Stimulated activated CD8-positive, alpha-beta memory T cell treated with anti-CD3 and anti-CD28 coated beads, Interleukin-12 subunit alpha, Interleukin-12 subunit beta, amount 100 ng/mL, for 24 hours (primary cell): Measurements from ENCODE around the gene SMARCB1.

Experiments
- DNase-seq: peaks from one replicate; pipeline ENCODE4 v3.0.0-alpha.2; 2020; ENCODE audit errors: extremely low read depth

SMARCB1 gene

DNA sequence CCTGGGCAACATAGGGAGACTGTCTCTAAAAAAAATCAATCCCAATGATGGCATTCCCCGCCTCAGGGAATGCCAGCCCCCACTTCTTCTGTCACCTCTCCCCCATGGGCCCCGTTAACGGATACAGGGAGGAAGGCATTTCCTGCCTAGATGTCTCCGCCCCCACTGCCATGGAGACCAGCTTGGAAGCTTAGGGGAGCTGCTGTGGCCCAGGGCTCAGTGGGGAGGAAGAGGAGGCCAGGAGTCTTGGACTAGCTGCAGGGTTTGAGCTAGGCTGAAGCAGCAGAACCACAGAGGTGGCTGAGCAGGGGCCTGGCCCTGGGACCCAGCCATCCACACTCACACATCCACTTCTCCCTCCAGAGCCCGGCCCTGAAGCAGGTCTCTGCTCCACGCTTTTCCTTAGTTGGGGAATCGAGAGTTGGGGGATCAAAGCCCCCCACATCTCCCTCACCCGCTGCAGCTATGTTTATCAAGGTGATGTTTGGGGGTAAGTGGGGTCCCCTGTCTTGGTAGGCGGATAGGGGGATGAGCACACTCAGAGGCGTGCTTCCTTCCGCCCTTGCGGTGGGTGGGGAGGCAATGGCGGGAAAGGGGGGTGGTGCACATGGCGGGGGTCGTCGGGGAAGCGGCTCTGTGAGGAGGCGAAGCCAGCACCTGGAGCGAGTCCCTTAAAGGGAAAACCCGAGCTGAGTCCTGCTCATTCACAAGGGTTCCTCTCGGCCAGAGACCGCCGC lies 23.8 kb upstream of the SMARCB1 start, which contains the start of gene C22orf15:
C22orf15 (plus strand) TSS at position 149 of the 737 bp plus-strand sequence; CDS start at position 466, 317 bp downstream.
- no peak for DNase-seq

DNA sequence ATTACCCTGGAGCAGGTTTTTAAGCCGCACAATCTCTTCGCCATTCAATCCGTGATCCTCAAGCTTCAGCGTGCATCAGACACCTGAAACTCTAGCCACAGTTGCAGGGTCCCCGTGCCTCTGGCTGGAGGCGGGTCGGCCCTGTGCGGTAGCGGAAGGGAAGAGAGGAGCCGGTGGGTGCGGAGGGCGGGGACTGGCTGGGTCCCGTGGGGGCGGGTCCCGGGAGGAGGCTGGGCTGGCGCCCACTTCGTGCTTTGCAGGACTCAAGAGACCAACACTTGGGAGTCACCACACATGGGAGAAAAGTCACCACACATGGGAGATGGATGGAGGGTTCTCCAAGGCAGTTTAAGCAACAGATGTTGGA lies 23.2 kb upstream of the SMARCB1 start:
- no peak for DNase-seq

DNA sequence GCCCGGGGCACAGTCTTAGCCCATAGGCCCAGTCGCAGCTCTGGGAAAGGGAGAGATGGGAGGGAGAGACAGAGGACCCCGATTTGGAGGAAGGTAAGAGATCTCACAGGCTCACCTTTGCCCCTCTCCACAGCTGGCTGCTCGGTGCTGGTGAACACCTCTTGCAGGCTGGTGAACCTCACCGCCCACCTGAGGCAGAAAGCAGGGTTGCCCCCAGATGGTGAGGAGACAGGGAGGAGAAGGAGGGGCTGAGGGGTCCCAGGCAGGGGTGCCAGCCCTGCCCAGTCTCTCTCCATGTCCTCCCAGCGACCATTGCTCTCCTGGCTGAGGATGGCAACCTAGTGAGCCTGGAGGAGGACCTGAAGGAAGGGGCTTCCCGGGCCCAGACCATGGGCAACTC lies 22.8 kb upstream of the SMARCB1 start:
- no peak for DNase-seq

DNA sequence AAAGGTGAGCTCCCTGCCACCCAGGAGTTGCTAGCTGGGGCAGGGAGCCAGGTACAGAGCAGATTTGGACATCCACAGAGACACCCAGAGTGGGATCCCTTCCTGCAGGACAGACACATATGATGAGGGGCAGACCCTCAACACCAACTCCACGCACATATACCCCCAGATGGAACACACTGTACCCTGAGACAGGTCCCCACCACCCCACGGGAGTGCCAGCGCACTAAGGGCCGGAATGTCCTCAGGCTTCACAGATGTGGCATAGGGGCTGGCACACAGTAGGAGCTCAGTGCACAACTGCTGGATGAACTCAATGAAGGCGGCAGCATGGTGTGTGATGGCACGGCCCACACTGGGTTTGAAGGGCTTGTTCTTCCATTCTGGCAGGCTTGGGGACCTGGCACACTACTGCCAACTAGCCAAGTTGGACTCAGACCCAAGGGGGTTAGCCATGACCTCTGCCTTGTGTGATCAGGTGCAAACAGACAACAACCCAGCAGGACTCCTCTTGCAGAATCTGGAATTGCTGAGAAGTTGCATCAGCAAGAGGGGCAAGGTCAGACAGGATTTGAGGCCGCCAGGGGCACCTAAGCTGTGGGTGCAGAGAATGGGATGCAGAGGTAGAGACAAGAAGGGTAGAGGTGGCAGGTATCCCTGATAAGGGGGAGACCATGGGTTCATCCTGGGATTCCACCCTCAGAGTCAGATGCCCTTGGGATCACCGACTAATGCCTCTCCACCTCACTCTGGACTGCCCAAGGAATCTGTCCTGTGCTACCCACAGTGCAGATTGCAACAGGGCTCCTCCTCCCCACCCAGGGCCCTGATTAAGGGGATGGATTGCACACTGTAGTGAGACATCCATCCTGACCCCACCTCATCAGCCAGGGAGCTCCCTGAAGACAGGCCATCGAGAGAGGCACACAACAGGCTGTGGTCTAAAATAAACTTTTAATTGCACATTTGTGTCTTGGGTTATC lies 21.6 kb upstream of the SMARCB1 start:
- DNase-seq, result no peak

DNA sequence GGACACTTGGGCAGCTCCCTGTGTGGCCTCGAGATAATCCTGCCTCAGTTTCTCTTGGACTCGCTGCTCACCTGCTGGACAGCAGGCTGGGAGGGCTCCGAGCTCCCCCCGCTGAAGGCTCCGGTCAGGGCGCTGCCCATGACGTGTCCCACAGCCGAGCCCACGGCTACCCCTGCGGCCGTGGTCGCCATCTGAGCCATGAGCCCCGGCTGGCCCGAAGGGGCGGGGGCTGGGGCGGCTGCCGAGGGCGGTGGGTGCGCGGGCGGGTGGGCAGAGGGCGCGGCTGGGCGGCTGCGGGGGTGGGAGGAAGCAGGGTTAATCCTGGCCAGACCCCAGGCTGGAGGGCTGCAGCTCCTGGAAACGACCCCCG lies 19.5 kb upstream of the SMARCB1 start:
- no peak for DNase-seq

DNA sequence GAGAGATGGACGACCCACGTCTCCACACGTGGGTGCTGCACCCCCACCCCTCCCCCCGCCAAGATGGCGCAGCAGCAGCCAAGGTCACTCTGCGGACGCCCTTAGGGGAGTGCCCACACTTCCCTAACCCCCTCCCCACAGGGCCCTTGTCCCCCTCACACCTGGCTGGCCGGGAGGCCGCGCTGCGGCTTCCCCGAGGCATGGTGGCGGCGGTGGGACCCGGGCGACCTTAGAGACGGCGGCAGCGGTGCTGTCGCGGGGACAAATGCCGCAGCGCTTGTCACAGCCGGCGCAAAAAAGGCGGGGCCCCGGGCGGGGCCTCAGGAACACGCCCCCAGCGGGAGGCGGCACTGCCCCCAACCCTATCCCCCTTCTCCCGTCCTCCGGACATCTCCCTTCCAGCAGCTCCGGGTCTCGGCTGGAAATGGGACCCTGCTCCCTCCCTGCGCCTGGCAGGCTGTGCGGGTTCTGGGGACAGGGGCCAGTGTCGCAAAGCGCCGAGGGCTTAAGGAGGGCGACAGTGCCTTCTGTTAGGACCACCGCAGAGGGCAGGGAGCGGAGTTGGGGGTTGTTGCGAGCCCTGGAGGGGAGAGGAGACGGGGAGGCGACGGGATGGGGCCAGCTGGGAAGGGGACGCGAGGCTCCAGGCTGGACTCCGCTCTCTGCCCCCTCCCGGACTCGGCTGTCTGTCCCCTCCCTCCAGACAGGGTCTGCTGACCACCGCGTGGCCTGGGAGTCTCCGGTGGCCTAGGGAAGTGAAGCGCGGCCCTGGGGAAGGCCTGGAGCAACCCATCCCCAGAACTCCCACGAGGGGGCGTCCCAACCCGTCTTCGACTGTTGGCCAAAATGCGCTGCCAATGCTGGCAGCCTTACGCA lies 18.9 kb upstream of the SMARCB1 start, which contains the start of gene CHCHD10:
CHCHD10 (minus strand) TSS at position 300 of the 876 bp plus-strand sequence; CDS start at position 202, 98 bp downstream.
- peak; percentile 60 for DNase-seq

DNA sequence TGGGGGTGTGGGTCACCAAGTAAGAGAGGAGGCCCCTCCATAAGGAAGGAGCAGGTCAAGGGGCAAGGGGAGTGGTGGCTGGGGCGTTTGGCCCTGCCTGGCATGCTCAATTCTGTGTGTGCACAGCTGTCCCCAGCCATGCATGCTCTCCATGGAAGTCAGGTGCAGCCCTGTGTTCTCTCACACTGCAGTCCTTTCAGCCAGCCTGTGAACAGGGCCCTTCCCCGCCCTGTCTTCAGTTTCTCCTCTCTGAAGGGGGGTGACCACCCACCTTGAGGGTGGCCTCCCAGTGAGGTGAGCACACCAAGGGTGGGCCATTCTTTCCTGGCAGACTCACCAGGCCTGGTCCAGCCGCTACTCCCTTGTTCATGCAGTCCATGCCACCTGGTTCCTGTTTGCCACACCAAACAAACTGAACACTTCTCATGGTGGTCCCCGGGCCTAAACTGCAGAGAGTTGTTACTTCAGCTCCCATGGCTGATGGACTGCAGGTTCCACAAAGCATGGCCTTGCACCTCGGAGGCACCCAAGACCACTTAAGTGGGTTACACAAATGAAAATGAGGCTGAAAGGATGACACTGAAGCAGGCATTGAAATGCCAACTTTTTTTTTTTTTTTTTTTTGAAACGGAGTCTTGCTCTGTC lies 17.3 kb upstream of the SMARCB1 start:
- DNase-seq, result no peak

DNA sequence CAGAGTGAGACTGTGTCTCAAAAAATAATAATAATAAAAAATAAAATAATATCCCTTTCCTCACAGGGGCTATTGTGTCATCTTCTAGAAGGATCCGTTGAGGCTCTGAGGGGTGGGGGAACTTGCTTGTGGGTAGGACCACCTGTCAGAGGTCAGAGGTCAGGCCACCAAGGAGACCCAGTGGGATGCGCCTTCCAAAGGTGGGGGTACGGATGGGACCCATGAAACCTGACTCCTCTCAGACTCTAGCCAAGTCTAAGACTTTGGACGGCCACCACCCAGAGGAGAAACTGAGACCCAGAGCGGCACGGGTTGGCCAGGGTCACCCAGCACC lies 14.5 kb upstream of the SMARCB1 start:
- DNase-seq, result no peak

DNA sequence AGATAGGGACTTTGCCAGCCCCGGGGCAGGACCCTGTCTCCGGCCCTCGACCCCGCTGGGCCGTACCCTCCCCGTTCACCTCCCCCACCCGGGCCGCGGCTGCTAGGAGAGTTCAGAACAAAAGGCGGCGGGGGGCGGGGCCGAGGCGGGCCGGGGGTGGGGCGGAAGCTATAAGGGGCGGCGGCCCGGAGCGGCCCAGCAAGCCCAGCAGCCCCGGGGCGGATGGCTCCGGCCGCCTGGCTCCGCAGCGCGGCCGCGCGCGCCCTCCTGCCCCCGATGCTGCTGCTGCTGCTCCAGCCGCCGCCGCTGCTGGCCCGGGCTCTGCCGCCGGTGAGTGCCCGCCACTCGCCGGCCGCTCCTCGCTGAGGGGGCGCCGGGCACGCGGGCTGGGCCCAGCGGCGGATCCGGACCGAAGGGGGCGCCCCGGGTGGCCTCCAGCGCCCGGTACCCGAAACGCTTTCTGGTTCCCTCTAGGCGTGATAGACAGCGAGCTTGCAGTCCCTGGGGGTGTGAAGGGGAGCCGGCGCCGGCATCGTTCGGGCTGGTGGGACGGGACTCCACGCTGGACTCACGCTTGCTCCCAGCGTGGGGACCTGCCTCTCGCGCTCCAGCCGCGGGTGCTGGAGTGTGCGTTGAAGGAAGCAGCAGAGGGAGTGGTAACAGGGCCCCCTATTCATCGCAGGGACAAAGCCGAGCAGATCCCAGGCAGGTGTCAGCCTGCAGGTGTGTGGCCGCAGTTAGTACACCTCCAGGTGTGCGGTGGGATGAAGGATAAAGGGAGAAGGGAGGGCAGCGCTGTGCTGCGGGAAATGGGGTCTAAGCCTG lies 13.9 kb upstream of the SMARCB1 start, which contains the start of gene MMP11:
MMP11 (plus strand) TSS at position 201 of the 825 bp plus-strand sequence; CDS start at position 223, 22 bp downstream.
- DNase-seq, result no peak

DNA sequence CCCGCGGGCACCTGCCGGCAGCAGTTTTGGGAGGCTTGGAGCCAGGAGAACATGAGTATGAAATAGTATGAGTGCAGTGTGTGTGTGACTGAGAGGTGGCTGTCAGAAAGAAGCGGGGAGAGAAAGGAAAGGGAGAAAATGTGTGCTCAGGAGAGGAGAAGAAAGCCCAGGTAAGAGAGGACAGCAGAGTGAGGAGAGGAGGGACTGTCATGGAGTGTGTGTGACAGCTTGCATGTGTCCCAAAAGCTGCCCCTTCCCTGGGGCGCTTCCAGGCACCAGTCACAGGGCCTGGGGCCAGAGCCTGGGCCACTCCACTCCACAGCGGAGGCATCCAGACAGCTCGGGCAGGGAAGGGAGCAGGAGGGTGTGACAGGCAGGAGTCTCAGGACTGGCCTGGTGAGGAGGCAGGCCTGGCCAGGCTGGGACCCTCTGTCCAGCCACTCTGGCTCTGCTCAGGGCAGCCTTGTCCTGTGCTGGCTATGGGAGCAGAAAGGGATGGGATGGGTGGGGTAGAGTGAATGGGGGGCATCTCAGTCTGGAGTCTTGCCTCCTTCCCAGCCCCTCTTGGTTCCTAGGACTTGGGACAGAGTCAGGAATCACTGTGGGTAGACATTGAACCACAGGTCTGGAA lies 13.2 kb upstream of the SMARCB1 start:
- no peak for DNase-seq

DNA sequence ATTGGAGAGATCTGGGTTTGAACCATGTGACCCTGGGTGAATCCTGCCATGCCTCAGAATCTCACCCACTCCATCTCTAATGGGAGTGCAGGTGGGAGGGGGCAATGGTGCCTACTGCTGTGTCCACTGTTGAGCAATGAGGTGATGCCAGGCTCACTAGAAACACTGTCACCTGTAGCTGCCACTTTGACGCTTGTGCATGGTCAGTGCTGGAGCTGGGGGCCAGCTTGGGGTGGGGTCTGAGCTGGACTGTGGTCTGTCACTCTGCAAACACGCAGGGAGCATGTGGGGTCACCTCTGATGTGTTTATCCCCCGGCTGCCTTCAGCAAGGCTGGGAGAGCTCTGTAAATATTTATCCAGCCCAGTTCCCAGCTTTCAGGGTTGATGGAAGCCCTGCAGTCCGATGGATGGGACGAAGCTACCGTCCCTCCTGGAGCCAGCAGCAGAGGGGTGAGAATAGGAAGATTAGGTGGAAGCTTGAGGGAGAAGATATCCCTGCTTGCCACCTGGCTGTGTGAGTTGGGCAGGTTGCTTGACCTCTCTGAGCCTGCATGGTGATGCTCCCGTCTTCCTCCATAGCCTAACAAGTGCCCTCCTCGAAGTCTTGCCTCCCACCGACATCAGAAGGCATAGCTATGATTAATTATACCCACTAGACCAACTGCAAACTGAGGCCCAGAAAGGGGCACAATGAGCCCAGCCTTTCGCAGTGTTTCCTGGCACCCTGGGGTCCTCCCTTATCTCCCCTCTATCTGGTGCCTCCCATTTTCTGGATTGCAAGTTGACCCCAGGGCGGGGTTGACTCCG lies 12.4 kb upstream of the SMARCB1 start:
- DNase-seq, result no peak

DNA sequence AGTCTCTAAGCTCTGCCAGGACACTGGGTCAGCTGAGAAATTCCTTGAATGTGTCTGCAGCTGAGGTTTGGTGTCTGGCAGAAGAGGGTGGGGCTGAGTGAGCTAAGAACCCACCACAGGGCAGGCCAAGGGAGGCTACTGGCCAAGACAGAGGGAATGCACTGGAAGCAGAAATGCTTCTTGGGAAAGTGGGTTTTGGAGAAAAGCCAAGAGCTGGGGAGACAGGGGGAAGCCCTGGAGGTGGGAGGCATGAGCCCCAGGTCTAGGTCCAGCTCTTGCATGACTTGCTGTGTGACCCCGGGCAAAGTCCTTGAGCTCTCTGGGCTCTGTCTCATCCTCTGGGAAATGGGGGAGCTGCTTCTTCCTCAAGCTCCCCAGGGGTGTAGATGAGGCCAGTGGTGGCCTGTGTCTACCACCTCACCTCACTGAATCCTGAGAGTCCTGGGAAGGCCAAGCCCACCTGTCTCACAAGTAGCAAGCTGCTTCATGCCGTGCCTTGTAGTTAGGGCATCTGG lies 11.8 kb upstream of the SMARCB1 start:
- DNase-seq, result no peak

DNA sequence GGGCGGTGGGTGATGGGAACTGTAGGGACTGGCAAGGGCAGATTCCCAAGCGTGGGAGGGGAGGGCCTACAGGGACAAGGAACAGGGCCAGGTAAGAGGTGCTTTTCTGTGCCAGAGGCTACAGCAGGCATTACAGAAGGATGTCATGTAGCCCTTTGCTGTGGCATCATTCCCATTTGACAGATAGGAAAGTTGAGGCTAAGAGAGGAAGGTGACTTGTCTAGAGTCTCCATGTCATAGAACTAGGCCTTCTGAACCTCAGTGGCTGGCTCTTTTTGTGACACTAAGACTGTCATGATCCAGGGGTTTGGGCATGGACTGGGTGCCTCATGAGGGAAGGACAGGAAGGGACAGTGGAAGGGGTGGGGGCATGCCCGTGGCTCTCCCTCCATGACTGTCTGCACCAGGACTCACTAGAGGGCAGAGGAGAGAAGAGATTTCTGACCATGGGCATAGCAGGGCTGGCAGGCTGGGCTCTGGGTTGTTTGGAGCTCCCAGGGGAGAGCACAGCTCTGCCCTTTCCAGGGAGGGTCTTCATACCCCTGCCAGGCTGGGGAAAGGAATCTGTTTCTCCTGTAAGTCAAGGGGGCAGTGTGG lies 10.9 kb upstream of the SMARCB1 start:
- DNase-seq, result no peak

DNA sequence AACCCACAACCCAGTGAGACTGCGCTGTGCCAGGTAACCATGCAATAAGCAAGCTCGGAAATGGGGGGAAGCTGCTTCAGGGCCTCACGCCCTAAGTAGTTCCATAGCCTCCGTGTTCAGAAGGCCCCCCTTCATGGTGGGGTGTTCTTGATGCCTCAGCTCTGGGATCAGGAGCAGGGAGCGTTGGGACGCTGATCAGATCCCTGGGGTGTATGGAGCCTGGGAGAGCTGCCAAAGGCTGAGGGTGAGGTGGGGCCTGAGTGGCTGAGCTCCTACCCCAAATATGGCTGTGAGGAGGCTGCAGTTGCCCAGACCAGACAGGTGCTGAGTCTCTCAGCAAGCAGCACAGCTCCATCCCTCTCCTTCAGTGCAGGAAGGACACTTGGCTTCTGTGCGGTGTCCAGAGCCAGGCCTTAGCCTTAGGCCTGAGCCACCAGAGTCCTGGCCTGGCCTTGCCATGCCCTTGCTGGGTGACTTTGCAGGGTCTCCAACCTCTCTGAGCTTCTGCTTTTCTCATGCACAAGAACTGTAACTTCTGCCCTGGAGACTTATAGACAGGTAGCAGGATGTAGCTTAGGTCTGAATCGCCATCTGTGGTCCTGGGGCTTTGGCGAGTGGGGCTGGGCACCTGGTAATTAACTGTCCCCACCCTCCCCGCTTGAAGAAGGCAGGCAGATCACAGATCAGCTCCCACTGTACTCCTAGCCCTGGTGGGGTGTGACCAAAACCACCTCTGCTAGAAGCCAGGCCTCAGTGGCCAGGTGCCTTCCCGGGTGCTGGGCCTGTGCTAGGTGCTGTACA lies 8.8 kb upstream of the SMARCB1 start:
- DNase-seq, result no peak

DNA sequence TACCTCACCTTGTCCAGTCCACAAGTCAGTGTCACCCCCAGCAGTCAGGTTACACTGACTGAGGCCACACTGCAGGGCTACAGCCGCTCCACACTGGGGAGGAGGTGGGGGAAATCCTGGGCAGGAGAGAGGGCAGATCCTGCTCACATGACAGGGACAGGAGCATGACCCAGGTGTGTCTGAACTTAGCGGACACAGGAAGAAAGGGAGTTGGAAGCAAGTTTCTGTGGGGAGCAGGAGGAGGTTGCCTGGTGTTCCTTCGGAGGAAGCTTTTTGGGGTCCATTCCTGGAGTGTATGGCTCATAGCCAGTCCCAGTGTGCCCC lies 8.2 kb upstream of the SMARCB1 start:
- no peak for DNase-seq

DNA sequence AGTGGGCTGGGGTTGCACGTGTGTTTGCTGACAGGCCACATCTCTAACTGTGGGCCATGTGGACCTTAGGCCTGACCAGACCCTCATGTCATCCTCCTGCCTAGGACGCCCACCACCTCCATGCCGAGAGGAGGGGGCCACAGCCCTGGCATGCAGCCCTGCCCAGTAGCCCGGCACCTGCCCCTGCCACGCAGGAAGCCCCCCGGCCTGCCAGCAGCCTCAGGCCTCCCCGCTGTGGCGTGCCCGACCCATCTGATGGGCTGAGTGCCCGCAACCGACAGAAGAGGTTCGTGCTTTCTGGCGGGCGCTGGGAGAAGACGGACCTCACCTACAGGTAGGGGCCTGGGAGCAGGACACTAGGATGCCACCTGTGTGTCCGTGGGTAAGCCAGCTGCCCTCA lies 7.7 kb upstream of the SMARCB1 start:
- no peak for DNase-seq

DNA sequence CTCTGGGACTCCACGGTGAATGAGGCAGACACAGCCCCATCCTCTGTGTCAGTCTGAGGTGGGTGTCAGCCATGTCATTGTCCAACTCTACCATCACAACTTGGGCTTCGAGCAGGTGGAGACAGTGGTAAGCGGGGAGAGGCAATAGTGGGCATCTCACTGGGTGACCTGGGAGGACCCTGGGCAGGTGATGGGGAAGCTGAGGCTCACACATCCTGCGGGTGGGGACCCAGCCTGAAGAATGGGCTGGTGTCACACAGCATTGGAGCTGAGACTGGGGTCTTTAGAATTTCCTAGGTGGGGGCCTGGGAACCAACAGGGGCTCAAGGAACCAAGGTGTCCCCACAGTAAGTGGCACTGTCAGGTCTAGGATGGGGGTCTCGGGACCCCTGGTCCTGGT lies 7.0 kb upstream of the SMARCB1 start:
- no peak for DNase-seq
